H9 (cell line): ENCODE measurements around the gene YBEY. TPM values are rescaled to one million over a fixed set of nuclear protein-coding genes. Genes with fewer than 3 reads are reported as not detected.

ENCODE experiments used
- DNase-seq: peaks from one replicate; pipeline ENCODE4 v3.0.0-alpha.2; 2017
- H2AFZ ChIP-seq: one replicate; pipeline ENCODE4 v1.6.1; 2013; ENCODE audit warnings: mild to moderate bottlenecking, low read length, control low read depth, moderate library complexity
- H2AK5ac ChIP-seq: 2 replicates; pipeline ENCODE4 v1.6.1; 2013; ENCODE audit warnings: low read length, control low read depth, mixed read lengths; ENCODE audit not compliant: insufficient read length
- H2BK120ac ChIP-seq: one replicate; pipeline ENCODE4 v1.6.1; 2013; ENCODE audit warnings: low read depth, mild to moderate bottlenecking, low read length, control low read depth, inconsistent platforms; ENCODE audit not compliant: poor library complexity, severe bottlenecking
- H2BK12ac ChIP-seq: 2 replicates; pipeline ENCODE4 v1.6.1; 2013; ENCODE audit warnings: low read length, control low read depth, mixed read lengths, low read depth; ENCODE audit not compliant: insufficient read length
- H2BK15ac ChIP-seq: 2 replicates; pipeline ENCODE4 v1.6.1; 2013; ENCODE audit warnings: low read depth, low read length, control low read depth
- H2BK20ac ChIP-seq: one replicate; pipeline ENCODE4 v1.6.1; 2013; ENCODE audit warnings: low read depth, mild to moderate bottlenecking, low read length, control low read depth, inconsistent platforms; ENCODE audit not compliant: poor library complexity, severe bottlenecking
- H2BK5ac ChIP-seq: 2 replicates; pipeline ENCODE4 v1.6.1; 2013; ENCODE audit warnings: low read length, control low read depth, mixed read lengths; ENCODE audit not compliant: insufficient read length
- H3K14ac ChIP-seq: 2 replicates; pipeline ENCODE4 v1.6.1; 2013; ENCODE audit warnings: low read length, control low read depth; ENCODE audit not compliant: insufficient read depth
- H3K18ac ChIP-seq: 2 replicates; pipeline ENCODE4 v1.6.1; 2013; ENCODE audit warnings: low read depth, mild to moderate bottlenecking, mixed read lengths, low read length, control low read depth; ENCODE audit not compliant: insufficient read length
- H3K23ac ChIP-seq: 2 replicates; pipeline ENCODE4 v1.6.1; 2013; ENCODE audit warnings: low read length, control low read depth, mixed read lengths, low read depth; ENCODE audit not compliant: insufficient read length
- H3K23me2 ChIP-seq: 2 replicates; pipeline ENCODE4 v1.6.1; 2013; ENCODE audit warnings: low read depth, mild to moderate bottlenecking, mixed read lengths, low read length, control low read depth; ENCODE audit not compliant: insufficient read length, poor library complexity, severe bottlenecking
- H3K27ac ChIP-seq: 2 replicates; pipeline ENCODE4 v1.5.1; 2013; ENCODE audit warnings: low read length, control low read depth, mixed read lengths, low read depth; ENCODE audit not compliant: insufficient read length
- H3K27me3 ChIP-seq: 2 replicates; pipeline ENCODE4 v1.6.1; 2013; ENCODE audit warnings: low read length, control low read depth, inconsistent platforms; ENCODE audit not compliant: insufficient read depth
- H3K4ac ChIP-seq: 2 replicates; pipeline ENCODE4 v1.6.1; 2013; ENCODE audit warnings: low read depth, mild to moderate bottlenecking, control low read depth, inconsistent platforms, low read length, moderate library complexity
- H3K4me1 ChIP-seq: 2 replicates; pipeline ENCODE4 v1.6.1; 2013; ENCODE audit warnings: low read length, control low read depth, inconsistent platforms; ENCODE audit not compliant: insufficient read depth
- H3K4me2 ChIP-seq: 2 replicates; pipeline ENCODE4 v1.6.1; 2013; ENCODE audit warnings: low read length, control low read depth, mixed read lengths; ENCODE audit not compliant: insufficient read length, insufficient read depth
- H3K56ac ChIP-seq: 2 replicates; pipeline ENCODE4 v1.6.1; 2013; ENCODE audit warnings: low read depth, mild to moderate bottlenecking, mixed read lengths, low read length, control low read depth; ENCODE audit not compliant: insufficient read length
- H3K79me1 ChIP-seq: 2 replicates; pipeline ENCODE4 v1.6.1; 2013; ENCODE audit warnings: low read depth, mild to moderate bottlenecking, moderate library complexity, low read length, control low read depth, inconsistent platforms; ENCODE audit not compliant: insufficient read depth, poor library complexity, severe bottlenecking
- H3K79me2 ChIP-seq: 2 replicates; pipeline ENCODE4 v1.6.1; 2013; ENCODE audit warnings: low read length, control low read depth, inconsistent platforms; ENCODE audit not compliant: insufficient read depth
- H3K9ac ChIP-seq: 2 replicates; pipeline ENCODE4 v1.6.1; 2013; ENCODE audit warnings: low read length, control low read depth, mixed read lengths; ENCODE audit not compliant: insufficient read length; ENCODE audit errors: extremely low read depth
- H3K9me3 ChIP-seq: one replicate; pipeline ENCODE4 v1.6.1; 2013; ENCODE audit warnings: low read depth, low read length, inconsistent platforms; ENCODE audit not compliant: control insufficient read depth
- H3T11ph ChIP-seq: one replicate; pipeline ENCODE4 v1.6.1; 2013; ENCODE audit warnings: mild to moderate bottlenecking, low read length, control low read depth, inconsistent platforms
- H4K20me1 ChIP-seq: one replicate; pipeline ENCODE4 v1.6.1; 2013; ENCODE audit not compliant: control insufficient read depth, insufficient read length, insufficient read depth
- H4K5ac ChIP-seq: 2 replicates; pipeline ENCODE4 v1.6.1; 2013; ENCODE audit warnings: low read depth, mild to moderate bottlenecking, mixed read lengths, low read length, control low read depth; ENCODE audit not compliant: insufficient read length
- H4K8ac ChIP-seq: replicated peaks from 2 replicates; pipeline ENCODE4 v1.6.1; 2013; ENCODE audit warnings: low read length, control low read depth, mixed read lengths, low read depth; ENCODE audit not compliant: insufficient read length
- H4K91ac ChIP-seq: 2 replicates; pipeline ENCODE4 v1.6.1; 2013; ENCODE audit warnings: low read depth, mild to moderate bottlenecking, moderate library complexity, mixed read lengths, low read length, control low read depth; ENCODE audit not compliant: insufficient read length
- H3K27ac Mint-ChIP-seq, 3 experiments: 2 replicates in 2 of 3; 3 replicates in 1 of 3; pipeline ENCODE4 v1.8.0; 2020 to 2021; ENCODE audit warnings: mixed read lengths in 3 of 3, mild to moderate bottlenecking in 1 of 3, moderate library complexity in 1 of 3
- H3K27me3 Mint-ChIP-seq: 2 replicates; pipeline ENCODE4 v1.8.0; 2021; ENCODE audit warnings: low read depth, mild to moderate bottlenecking, moderate library complexity, mixed read lengths
- H3K36me3 Mint-ChIP-seq, 3 experiments: 2 replicates in 2 of 3; 3 replicates in 1 of 3; pipeline ENCODE4 v1.8.0; 2020 to 2021; ENCODE audit warnings: low read depth in 3 of 3, mixed read lengths in 3 of 3; ENCODE audit not compliant: insufficient read depth in 1 of 3
- H3K4me1 Mint-ChIP-seq, 2 experiments: 2 replicates each; pipeline ENCODE4 v1.8.0; 2020; ENCODE audit warnings: mixed read lengths in 2 of 2
- H3K4me3 Mint-ChIP-seq, 2 experiments: 2 replicates in 1 of 2; 3 replicates in 1 of 2; pipeline ENCODE4 v1.8.0; 2020 to 2021; ENCODE audit warnings: mild to moderate bottlenecking in 2 of 2, mixed read lengths in 2 of 2, moderate library complexity in 1 of 2
- H3K9me3 Mint-ChIP-seq, 2 experiments: 2 replicates in 1 of 2; 3 replicates in 1 of 2; pipeline ENCODE4 v1.8.0; 2020; ENCODE audit warnings: mild to moderate bottlenecking in 2 of 2, mixed read lengths in 2 of 2, moderate library complexity in 1 of 2
- CTCF ChIP-seq: fragments of 200-600 bp; sonication (generic); conservative IDR thresholded peaks from 3 replicates; pipeline ENCODE4 v1.8.0; 2021; ENCODE audit warnings: antibody characterized with exemption, mild to moderate bottlenecking
- WGBS: extraction: QIAGEN DNeasy Blood & Tissue Kit; methylation state at CpG from one replicate; pipeline ENCODE4 v1.1.7; 2013; ENCODE audit warnings: missing lambda C conversion rate, low lambda C conversion rate, mixed read lengths; ENCODE audit not compliant: insufficient read length; ENCODE audit errors: extremely low coverage; 5-methylcytosine and 5-hydroxymethylcytosine counted together
- total RNA-seq: library from RNA; stranded (reverse); gene quantifications from 2 replicates; pipeline ENCODE4 v1.2.1, GENCODE V29; 2021

Gene YBEY
- total RNA-seq, 1 experiment from 2014 or later, result 26.2 TPM

GRCh38 chr21:46269466-46269865 is 16.7 kb upstream of the YBEY start:
- Histone ChIP-seq H3K27me3 (no peaks in the 10 kb centered on the region), H2BK12ac (no peak overlapping the region), H3K9ac (no peak overlapping the region), H3K4me2 (no peak overlapping the region), H4K8ac (no peak overlapping the region), H3K23me2 (no peaks in the 10 kb centered on the region), H3K4me1 (no peaks in the 10 kb centered on the region), H3K4ac (no peak overlapping the region), H3K79me2 (no peaks in the 10 kb centered on the region), H2BK120ac (no peak overlapping the region), H3K23ac (no peak overlapping the region), H3K18ac (no peak overlapping the region), H3K56ac (no peak overlapping the region), H4K5ac (no peak overlapping the region), H2BK15ac (no peak overlapping the region), H3K79me1 (no peaks in the 10 kb centered on the region), H4K91ac (no peak overlapping the region), H3K9me3 (no peaks in the 10 kb centered on the region), H3T11ph (no peak overlapping the region), H3K14ac (no peak overlapping the region), H4K20me1 (no peaks in the 10 kb centered on the region), H2AFZ (no peak overlapping the region), H3K27ac (no peak overlapping the region), H2BK5ac (no peak overlapping the region), H2BK20ac (no peak overlapping the region), H2AK5ac (no peak overlapping the region)
- H3K4me1 Mint-ChIP-seq, result no peaks in the 10 kb centered on the region
- H3K27me3 Mint-ChIP-seq, result no peaks in the 10 kb centered on the region
- no peak for TF ChIP-seq CTCF
- no peak overlapping the region for H3K27ac Mint-ChIP-seq
- H3K36me3 Mint-ChIP-seq, result peaks cover 46 to 89% (median 83%) of the 10 kb centered on the region in 3 experiments; a peak in 6 of 7 replicates
- no CpG with 5 or more reads among the region's 10 CpGs for WGBS
- no peak overlapping the region for H3K4me3 Mint-ChIP-seq
- no peaks in the 10 kb centered on the region for H3K9me3 Mint-ChIP-seq
- no peak for DNase-seq
